WTC11 (cell line): ENCODE data around the gene MRPS11. TPM values are rescaled to one million over a fixed set of nuclear protein-coding genes. Genes with fewer than 3 reads are reported as not detected.

Experiments used
- ATAC-seq: fragments of 200-7000 bp; cut with Tn5 transposase; 2 replicates; pipeline ENCODE4 v1.10.0; 2021; ENCODE audit warnings: mild to moderate bottlenecking, moderate library complexity
- CTCF ChIA-PET: fragments of 300-600 bp; sonication (Branson Sonifier 250); formaldehyde crosslinking; loops from one replicate; lab custom pipeline; 2021; ENCODE audit warnings: antibody characterized with exemption; lab: Charles Lee
- POLR2A ChIA-PET: fragments of 350-600 bp; sonication (Branson Sonifier 250); formaldehyde crosslinking; loops from one replicate; lab custom pipeline; 2021; ENCODE audit warnings: antibody characterized with exemption; lab: Charles Lee
- DNase-seq: peaks from one replicate; pipeline ENCODE4 v3.0.0; 2021; ENCODE audit warnings: low spot score
- H3K27ac Mint-ChIP-seq: 2 replicates; pipeline ENCODE4 v1.8.0; 2021; ENCODE audit warnings: mixed read lengths
- H3K27me3 Mint-ChIP-seq: 2 replicates; pipeline ENCODE4 v1.8.0; 2021; ENCODE audit warnings: low read depth, mild to moderate bottlenecking, moderate library complexity, mixed read lengths
- H3K36me3 Mint-ChIP-seq: 2 replicates; pipeline ENCODE4 v1.8.0; 2021; ENCODE audit warnings: mixed read lengths
- H3K4me1 Mint-ChIP-seq: 2 replicates; pipeline ENCODE4 v1.8.0; 2022; ENCODE audit warnings: mixed read lengths
- H3K4me3 Mint-ChIP-seq: 2 replicates; pipeline ENCODE4 v1.8.0; 2021; ENCODE audit warnings: mild to moderate bottlenecking, moderate library complexity, mixed read lengths
- H3K9me3 Mint-ChIP-seq: 2 replicates; pipeline ENCODE4 v1.8.0; 2021; ENCODE audit warnings: mixed read lengths
- CTCF ChIP-seq: fragments of 200-600 bp; IDR thresholded peaks from 2 replicates; pipeline ENCODE4 v1.8.0; 2022; ENCODE audit warnings: antibody characterized with exemption
- ESRRA ChIP-seq: sonication (generic); formaldehyde crosslinking; IDR thresholded peaks from 2 replicates; pipeline ENCODE4 v1.8.1; 2022; ENCODE audit warnings: mild to moderate bottlenecking, missing genetic modification reagents, borderline replicate concordance
- ETV6 ChIP-seq: sonication (generic); formaldehyde crosslinking; IDR thresholded peaks from 2 replicates; pipeline ENCODE4 v1.8.1; 2022; ENCODE audit warnings: mild to moderate bottlenecking, missing genetic modification reagents
- GTF2I ChIP-seq: fragments of 250-450 bp; sonication (Bioruptor Pico); conservative IDR thresholded peaks from 2 replicates; pipeline ENCODE4 v1.4.0; 2021; ENCODE audit warnings: mild to moderate bottlenecking
- HMGA2 ChIP-seq: fragments of 250-450 bp; sonication (Bioruptor Pico); IDR thresholded peaks from 2 replicates; pipeline ENCODE4 v1.4.0; 2021; ENCODE audit warnings: mild to moderate bottlenecking, moderate library complexity
- JUN ChIP-seq: sonication (generic); formaldehyde crosslinking; IDR thresholded peaks from 2 replicates; pipeline ENCODE4 v1.8.0; 2023; ENCODE audit warnings: mild to moderate bottlenecking, missing genetic modification reagents
- MAX ChIP-seq: sonication (generic); formaldehyde crosslinking; IDR thresholded peaks from 2 replicates; pipeline ENCODE4 v1.8.0; 2022; ENCODE audit warnings: mild to moderate bottlenecking, missing genetic modification reagents
- NFATC4 ChIP-seq: fragments of 250-450 bp; sonication (Bioruptor Pico); IDR thresholded peaks from 2 replicates; pipeline ENCODE4 v1.9.0; 2021; ENCODE audit warnings: mild to moderate bottlenecking
- NR1H2 ChIP-seq: sonication (generic); formaldehyde crosslinking; IDR thresholded peaks from 2 replicates; pipeline ENCODE4 v1.9.0; 2021; ENCODE audit warnings: mild to moderate bottlenecking, moderate library complexity, missing genetic modification reagents
- PRRX2 ChIP-seq: fragments of 250-450 bp; sonication (Bioruptor Pico); IDR thresholded peaks from 2 replicates; pipeline ENCODE4 v1.8.0; 2021; ENCODE audit warnings: mild to moderate bottlenecking
- RELA ChIP-seq: sonication (generic); formaldehyde crosslinking; IDR thresholded peaks from 2 replicates; pipeline ENCODE4 v1.8.1; 2022; ENCODE audit warnings: missing genetic modification reagents, mild to moderate bottlenecking, borderline replicate concordance
- SMAD3 ChIP-seq: sonication (generic); formaldehyde crosslinking; IDR thresholded peaks from 2 replicates; pipeline ENCODE4 v1.8.0; 2022; ENCODE audit warnings: missing genetic modification reagents, mild to moderate bottlenecking, borderline replicate concordance
- STAT6 ChIP-seq: sonication (generic); formaldehyde crosslinking; conservative IDR thresholded peaks from 2 replicates; pipeline ENCODE4 v1.8.1; 2023; ENCODE audit warnings: mild to moderate bottlenecking, low read depth, missing genetic modification reagents, moderate library complexity
- TCF7 ChIP-seq: sonication (generic); formaldehyde crosslinking; IDR thresholded peaks from 2 replicates; pipeline ENCODE4 v1.8.0; 2022; ENCODE audit warnings: mild to moderate bottlenecking, low read depth, missing genetic modification reagents, moderate library complexity
- TEAD1 ChIP-seq: sonication (generic); formaldehyde crosslinking; IDR thresholded peaks from 2 replicates; pipeline ENCODE4 v1.8.0; 2022; ENCODE audit warnings: mild to moderate bottlenecking, missing genetic modification reagents
- ZBTB21 ChIP-seq: sonication (generic); formaldehyde crosslinking; IDR thresholded peaks from 2 replicates; pipeline ENCODE4 v1.8.1; 2023; ENCODE audit warnings: mild to moderate bottlenecking, missing genetic modification reagents, borderline replicate concordance
- ZNF281 ChIP-seq: sonication (generic); formaldehyde crosslinking; IDR thresholded peaks from 2 replicates; pipeline ENCODE4 v1.8.0; 2023; ENCODE audit warnings: mild to moderate bottlenecking, missing genetic modification reagents
- ZNF317 ChIP-seq: sonication (generic); formaldehyde crosslinking; IDR thresholded peaks from 2 replicates; pipeline ENCODE4 v1.8.1; 2023; ENCODE audit warnings: low read depth, mild to moderate bottlenecking, moderate library complexity, missing genetic modification reagents, borderline replicate concordance
- total RNA-seq: library from RNA; stranded (reverse); gene quantifications from 3 replicates; pipeline ENCODE4 v1.2.3, GENCODE V29; 2021
- TF ChIP-seq, protein P1 (sequence below): fragments of 250-450 bp; sonication (Bioruptor Pico); IDR thresholded peaks from 2 replicates; pipeline ENCODE4 v1.8.0; 2021; ENCODE audit warnings: mild to moderate bottlenecking
- TF ChIP-seq, protein P2 (sequence below): sonication (generic); formaldehyde crosslinking; IDR thresholded peaks from 2 replicates; pipeline ENCODE4 v1.8.0; 2022; ENCODE audit warnings: mild to moderate bottlenecking, missing genetic modification reagents
- TF ChIP-seq, protein P3 (sequence below): sonication (generic); formaldehyde crosslinking; IDR thresholded peaks from 2 replicates; pipeline ENCODE4 v1.8.1; 2023; ENCODE audit warnings: mild to moderate bottlenecking, missing genetic modification reagents, moderate library complexity

Gene MRPS11
- total RNA-seq, 1 experiment from 2014 or later: 49.1 TPM

- H3K4me1 Mint-ChIP-seq: peaks cover 6% of the 10 kb centered on the region; the same call in 1 of the 2 replicates
- ChIA-PET CTCF (no interaction called here), POLR2A (no interaction called here)
- DNase-seq (no peak), ATAC-seq (no peak)
- H3K9me3 Mint-ChIP-seq: no peaks in the 10 kb centered on the region
- H3K36me3 Mint-ChIP-seq: no peaks in the 10 kb centered on the region
- H3K27ac Mint-ChIP-seq: peak overlapping the region; percentile 11; the same call in 1 of the 2 replicates
- TF ChIP-seq TCF7 (CRISPR knock-in tag) (no peak), NR1H2 (CRISPR knock-in tag) (no peak), SMAD3 (no peak), RELA (CRISPR knock-in tag) (no peak), ZNF317 (CRISPR knock-in tag) (no peak), PRRX2 (CRISPR knock-in tag) (no peak), HMGA2 (CRISPR knock-in tag) (no peak), NFATC4 (no peak), ETV6 (no peak), ZNF281 (CRISPR knock-in tag) (no peak), CTCF (no peak)
- TF ChIP-seq, protein P1, sequence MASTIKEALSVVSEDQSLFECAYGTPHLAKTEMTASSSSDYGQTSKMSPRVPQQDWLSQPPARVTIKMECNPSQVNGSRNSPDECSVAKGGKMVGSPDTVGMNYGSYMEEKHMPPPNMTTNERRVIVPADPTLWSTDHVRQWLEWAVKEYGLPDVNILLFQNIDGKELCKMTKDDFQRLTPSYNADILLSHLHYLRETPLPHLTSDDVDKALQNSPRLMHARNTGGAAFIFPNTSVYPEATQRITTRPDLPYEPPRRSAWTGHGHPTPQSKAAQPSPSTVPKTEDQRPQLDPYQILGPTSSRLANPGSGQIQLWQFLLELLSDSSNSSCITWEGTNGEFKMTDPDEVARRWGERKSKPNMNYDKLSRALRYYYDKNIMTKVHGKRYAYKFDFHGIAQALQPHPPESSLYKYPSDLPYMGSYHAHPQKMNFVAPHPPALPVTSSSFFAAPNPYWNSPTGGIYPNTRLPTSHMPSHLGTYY: no peak
- TF ChIP-seq, protein P2, sequence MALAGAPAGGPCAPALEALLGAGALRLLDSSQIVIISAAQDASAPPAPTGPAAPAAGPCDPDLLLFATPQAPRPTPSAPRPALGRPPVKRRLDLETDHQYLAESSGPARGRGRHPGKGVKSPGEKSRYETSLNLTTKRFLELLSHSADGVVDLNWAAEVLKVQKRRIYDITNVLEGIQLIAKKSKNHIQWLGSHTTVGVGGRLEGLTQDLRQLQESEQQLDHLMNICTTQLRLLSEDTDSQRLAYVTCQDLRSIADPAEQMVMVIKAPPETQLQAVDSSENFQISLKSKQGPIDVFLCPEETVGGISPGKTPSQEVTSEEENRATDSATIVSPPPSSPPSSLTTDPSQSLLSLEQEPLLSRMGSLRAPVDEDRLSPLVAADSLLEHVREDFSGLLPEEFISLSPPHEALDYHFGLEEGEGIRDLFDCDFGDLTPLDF: no peak
- H3K4me3 Mint-ChIP-seq: no peak overlapping the region
- H3K27me3 Mint-ChIP-seq: peaks cover 6% of the 10 kb centered on the region
Measured at GRCh38 chr15:88497109-88497765, 29.7 kb downstream of the MRPS11 start.

DNA sequence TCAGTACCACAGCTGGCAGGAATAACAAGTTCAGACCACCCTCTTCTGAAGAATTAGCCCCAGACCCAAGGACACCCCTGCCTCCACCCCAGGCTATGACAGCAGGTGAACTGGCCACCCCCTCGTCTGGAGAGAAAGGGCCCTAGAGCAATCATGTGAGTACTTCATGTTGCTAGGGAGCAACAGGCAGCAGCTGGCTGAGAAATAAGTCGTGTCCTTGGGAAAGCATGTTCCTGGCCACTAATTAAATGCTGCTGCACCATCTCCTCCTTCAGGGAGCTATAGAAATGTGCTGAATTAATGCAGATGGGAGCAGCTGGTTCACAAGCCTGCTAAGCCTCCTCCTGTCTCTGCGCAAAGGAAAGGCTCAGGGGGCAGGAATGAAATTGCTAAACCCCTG lies 31.5 kb downstream of the MRPS11 start:
- no peak overlapping the region for H3K27ac Mint-ChIP-seq
- TF ChIP-seq ZBTB21 (CRISPR knock-in tag) (no peak), MAX (CRISPR knock-in tag) (no peak), JUN (no peak), TEAD1 (CRISPR knock-in tag) (no peak), GTF2I (CRISPR knock-in tag) (no peak), ESRRA (CRISPR knock-in tag) (no peak), STAT6 (CRISPR knock-in tag) (no peak)
- TF ChIP-seq, protein P3, sequence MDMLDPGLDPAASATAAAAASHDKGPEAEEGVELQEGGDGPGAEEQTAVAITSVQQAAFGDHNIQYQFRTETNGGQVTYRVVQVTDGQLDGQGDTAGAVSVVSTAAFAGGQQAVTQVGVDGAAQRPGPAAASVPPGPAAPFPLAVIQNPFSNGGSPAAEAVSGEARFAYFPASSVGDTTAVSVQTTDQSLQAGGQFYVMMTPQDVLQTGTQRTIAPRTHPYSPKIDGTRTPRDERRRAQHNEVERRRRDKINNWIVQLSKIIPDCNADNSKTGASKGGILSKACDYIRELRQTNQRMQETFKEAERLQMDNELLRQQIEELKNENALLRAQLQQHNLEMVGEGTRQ (CRISPR knock-in tag): no peak
- no peak for DNase-seq
- H3K36me3 Mint-ChIP-seq: no peaks in the 10 kb centered on the region
- H3K9me3 Mint-ChIP-seq: no peaks in the 10 kb centered on the region
- H3K4me3 Mint-ChIP-seq: no peak overlapping the region
- peaks cover 14% of the 10 kb centered on the region for H3K4me1 Mint-ChIP-seq
- CTCF ChIA-PET: no interaction called here
- no peak for ATAC-seq
- POLR2A ChIA-PET: no interaction called here
- peaks cover 21% of the 10 kb centered on the region for H3K27me3 Mint-ChIP-seq
